Neural crest cell (in vitro differentiated cells): ENCODE measurements around the gene BRPF3. TPM values are rescaled to one million over a fixed set of nuclear protein-coding genes. Genes with fewer than 3 reads are reported as not detected.

Experiments used
- DNase-seq: peaks from one replicate; pipeline ENCODE4 v3.0.0; 2021; ENCODE audit warnings: low read depth, mixed read lengths, low spot score
- H3K27ac Mint-ChIP-seq: one replicate; pipeline ENCODE4 v1.8.0; 2021; ENCODE audit warnings: mild to moderate bottlenecking, mixed read lengths; ENCODE audit not compliant: unreplicated experiment
- H3K27me3 Mint-ChIP-seq: 2 replicates; pipeline ENCODE4 v1.8.0; 2021; ENCODE audit warnings: low read depth, mild to moderate bottlenecking, mixed read lengths
- H3K36me3 Mint-ChIP-seq: 2 replicates; pipeline ENCODE4 v1.8.0; 2021; ENCODE audit warnings: low read depth, mild to moderate bottlenecking, mixed read lengths
- H3K4me1 Mint-ChIP-seq: 2 replicates; pipeline ENCODE4 v1.8.0; 2021; ENCODE audit warnings: mixed read lengths
- H3K4me3 Mint-ChIP-seq: one replicate; pipeline ENCODE4 v1.8.0; 2021; ENCODE audit warnings: mild to moderate bottlenecking, mixed read lengths
- H3K9me3 Mint-ChIP-seq: 2 replicates; pipeline ENCODE4 v1.8.0; 2021; ENCODE audit warnings: mixed read lengths
- total RNA-seq: library from RNA; stranded (reverse); gene quantifications from 2 replicates; pipeline ENCODE4 v1.2.1, GENCODE V29; 2021
- TF ChIP-seq, protein P1 (sequence below): fragments of 200-600 bp; sonication (generic); conservative IDR thresholded peaks from 2 replicates; pipeline ENCODE4 v1.5.0; 2021; ENCODE audit warnings: antibody characterized with exemption, mild to moderate bottlenecking

BRPF3 gene
- total RNA-seq, 1 donor from 2014 or later: 57.3 TPM

DNA sequence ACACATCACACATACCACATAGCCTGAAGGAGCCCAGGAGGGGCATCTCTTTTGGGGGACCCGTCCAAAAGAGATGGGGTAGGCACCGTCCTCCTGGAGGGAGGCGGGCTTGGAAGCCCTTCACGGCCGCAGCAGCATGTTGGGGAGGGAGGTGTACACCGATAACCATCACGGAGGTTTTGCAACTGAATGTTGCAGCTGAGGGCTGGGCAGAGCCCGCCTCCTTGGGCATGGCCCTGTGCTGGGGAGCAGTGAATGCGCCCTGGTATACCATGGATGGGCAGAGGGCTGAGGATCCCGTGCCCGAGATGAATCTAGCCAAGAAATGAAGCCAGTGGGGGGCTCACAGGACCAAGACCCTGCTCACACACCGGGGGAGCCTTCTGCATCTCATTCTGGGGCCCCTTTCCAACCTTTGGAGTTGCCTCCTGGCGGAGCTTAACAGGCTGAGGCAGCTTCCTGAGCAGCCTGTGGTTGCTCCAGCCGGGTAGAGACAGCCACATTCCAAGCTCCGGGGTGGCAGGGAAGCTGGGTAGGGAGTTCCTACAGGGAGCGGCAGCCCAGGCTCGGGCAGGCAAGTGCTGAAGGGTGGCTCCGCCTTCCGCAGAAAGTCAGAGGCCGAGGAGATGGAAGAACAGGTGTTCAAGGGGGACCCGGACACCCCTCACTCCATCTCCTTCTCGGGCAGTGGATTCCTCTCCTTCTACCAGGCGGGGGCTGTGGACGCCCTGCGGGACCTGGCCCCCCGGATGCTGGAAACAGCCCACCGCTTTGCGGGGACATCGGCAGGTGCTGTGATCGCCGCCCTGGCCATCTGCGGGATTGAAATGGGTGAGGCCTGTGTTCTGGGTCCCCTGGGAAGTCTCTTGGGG is 73.5 kb downstream of the BRPF3 start, which contains the start of gene PNPLA1:
TSS of gene PNPLA1 (plus strand) at position 227 of the 872 bp plus-strand sequence. CDS start at position 627, 400 bp downstream.
- H3K27me3 Mint-ChIP-seq: peaks cover 22% of the 10 kb centered on the region
- no peak within 1 kb of the TSS for H3K4me3 Mint-ChIP-seq
- H3K36me3 Mint-ChIP-seq: no peaks in the 10 kb centered on the region
- no peaks in the 10 kb centered on the region for H3K4me1 Mint-ChIP-seq
- no peak for DNase-seq
- TF ChIP-seq, protein P1, sequence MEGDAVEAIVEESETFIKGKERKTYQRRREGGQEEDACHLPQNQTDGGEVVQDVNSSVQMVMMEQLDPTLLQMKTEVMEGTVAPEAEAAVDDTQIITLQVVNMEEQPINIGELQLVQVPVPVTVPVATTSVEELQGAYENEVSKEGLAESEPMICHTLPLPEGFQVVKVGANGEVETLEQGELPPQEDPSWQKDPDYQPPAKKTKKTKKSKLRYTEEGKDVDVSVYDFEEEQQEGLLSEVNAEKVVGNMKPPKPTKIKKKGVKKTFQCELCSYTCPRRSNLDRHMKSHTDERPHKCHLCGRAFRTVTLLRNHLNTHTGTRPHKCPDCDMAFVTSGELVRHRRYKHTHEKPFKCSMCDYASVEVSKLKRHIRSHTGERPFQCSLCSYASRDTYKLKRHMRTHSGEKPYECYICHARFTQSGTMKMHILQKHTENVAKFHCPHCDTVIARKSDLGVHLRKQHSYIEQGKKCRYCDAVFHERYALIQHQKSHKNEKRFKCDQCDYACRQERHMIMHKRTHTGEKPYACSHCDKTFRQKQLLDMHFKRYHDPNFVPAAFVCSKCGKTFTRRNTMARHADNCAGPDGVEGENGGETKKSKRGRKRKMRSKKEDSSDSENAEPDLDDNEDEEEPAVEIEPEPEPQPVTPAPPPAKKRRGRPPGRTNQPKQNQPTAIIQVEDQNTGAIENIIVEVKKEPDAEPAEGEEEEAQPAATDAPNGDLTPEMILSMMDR: no peak
- H3K9me3 Mint-ChIP-seq: no peaks in the 10 kb centered on the region
- no peak within 1 kb of the TSS for H3K27ac Mint-ChIP-seq

DNA sequence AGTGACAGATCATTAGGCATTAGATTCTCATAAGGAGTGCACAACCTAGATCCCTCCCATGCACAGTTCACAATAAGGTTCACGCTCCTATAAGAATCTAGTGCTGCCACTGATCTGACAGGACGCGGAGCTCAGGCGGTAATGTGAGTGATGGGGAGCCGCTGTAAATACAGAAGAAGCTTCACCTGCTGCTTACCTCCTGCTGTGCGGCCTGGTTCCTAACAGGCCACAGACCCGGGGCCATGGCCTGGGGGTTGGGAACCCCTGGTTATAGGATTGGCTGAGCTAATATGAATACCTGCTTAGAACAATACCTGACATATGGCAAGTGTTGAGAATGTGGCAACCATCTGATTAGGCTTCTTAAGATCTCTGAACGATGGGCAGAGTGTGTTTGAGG is 75.7 kb downstream of the BRPF3 start:
- Mint-ChIP-seq H3K4me1 (no peaks in the 10 kb centered on the region), H3K27ac (no peak overlapping the region), H3K36me3 (no peaks in the 10 kb centered on the region), H3K4me3 (no peak overlapping the region), H3K27me3 (peaks cover 25% of the 10 kb centered on the region), H3K9me3 (no peaks in the 10 kb centered on the region)
- TF ChIP-seq, protein P1: no peak
- DNase-seq: no peak

DNA sequence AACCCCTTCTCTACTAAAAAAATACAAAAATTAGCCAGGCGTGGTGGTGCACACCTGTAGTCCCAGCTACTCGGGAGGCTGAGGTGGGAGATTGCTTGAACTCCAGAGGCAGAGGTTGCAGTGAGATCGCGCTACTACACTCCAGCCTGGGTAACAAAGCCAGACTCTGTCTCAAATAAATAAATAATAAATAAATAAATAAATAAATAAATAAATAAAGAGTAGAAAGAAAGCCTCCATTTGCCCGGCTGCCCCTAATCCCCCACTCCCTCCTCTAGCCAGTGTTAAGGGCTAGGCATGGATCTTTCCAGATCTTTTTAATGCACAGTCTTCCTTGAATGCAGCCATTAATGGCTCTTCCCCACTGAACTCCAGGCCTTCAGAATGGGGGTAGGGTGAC is 76.5 kb downstream of the BRPF3 start:
- no peaks in the 10 kb centered on the region for H3K36me3 Mint-ChIP-seq

DNA sequence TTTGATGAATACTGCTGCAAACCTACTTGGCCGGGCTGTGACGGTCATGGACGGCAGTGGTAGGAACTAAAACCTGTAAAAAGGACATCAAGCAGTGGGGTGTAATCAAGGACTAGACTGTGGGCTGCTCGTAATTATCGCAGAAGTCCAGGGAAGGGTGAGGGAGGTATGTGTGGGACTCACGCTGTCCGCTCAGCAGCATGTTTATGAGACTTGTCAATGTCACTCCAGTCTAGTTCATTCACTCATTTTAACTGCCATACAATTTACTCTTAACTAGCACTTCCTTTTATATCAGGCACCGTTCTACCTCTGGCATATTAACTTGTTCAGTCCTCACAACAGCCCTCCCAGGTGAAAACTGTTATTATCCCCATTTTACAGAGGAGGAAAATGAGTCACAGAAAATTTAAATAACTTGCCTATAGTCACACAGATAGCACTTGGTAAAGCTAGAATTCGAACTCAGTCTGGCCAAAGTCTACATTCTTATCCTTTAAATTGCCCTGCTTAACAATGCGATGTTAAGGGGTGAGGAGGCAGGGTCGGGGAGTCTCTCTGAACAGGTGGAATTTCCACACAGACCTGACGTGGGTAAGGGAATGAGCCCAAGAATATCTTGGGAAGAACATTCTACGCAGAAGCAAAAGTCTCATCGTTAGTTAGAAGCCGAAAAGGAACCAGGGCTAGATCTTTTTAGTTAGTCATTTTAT is 77.4 kb downstream of the BRPF3 start:
- peaks cover 34% of the 10 kb centered on the region for H3K27me3 Mint-ChIP-seq
- DNase-seq: no peak
- no peak overlapping the region for H3K4me3 Mint-ChIP-seq
- H3K27ac Mint-ChIP-seq: no peak overlapping the region
- no peaks in the 10 kb centered on the region for H3K36me3 Mint-ChIP-seq
- H3K4me1 Mint-ChIP-seq: no peaks in the 10 kb centered on the region
- TF ChIP-seq, protein P1: no peak
- H3K9me3 Mint-ChIP-seq: no peaks in the 10 kb centered on the region

More for the DNA sequence above, 76.5 kb downstream of the BRPF3 start:
- no peaks in the 10 kb centered on the region for H3K9me3 Mint-ChIP-seq
- TF ChIP-seq, protein P1: no peak
- H3K27me3 Mint-ChIP-seq: peaks cover 28% of the 10 kb centered on the region
- no peak for DNase-seq
- no peak overlapping the region for H3K4me3 Mint-ChIP-seq
- H3K27ac Mint-ChIP-seq: no peak overlapping the region
- H3K4me1 Mint-ChIP-seq: no peaks in the 10 kb centered on the region

DNA sequence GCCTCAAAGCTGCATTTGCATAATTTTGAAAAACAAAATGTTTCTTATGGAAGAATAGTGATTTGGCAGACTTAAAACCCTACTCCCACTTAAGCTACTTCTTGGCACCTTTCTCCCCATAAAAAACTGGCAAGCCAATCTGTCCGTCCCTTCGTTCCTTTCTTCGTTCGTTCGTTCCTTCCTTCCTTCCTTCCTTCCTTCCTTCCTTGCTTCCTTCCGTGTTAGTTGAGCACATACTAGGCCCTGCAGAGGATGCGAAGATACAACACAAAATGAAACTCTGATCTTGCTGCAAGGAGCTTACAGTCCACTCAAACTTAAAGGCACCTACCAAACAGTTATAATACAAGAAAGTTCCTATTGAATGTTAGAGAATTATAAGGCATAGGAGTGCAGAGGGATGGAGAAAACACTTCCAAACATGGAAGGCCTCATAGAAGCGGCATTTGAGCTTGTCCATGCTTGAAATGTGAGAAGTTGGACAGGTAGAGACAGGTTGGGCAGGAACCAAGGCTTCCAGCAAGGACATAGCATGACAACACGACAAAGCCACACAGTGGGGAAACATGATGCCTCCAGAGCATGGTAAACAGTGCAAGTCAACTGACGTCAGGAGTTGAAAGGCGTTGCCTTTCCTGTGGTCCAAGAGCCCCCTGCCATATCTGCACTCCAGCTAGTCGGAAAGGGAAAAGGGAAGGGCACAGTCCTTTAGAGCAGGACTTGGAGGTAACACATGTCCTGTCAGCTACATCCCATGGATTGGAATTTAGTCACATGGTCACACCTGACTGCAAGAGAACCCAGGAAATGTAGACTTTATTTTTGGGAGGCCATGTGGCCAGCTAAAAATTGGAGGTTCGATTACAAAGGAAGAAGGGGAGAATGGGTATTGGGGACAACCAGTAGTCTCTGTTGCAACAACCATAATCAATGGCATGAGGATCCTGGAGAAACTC is 80.3 kb downstream of the BRPF3 start:
- no peaks in the 10 kb centered on the region for H3K4me1 Mint-ChIP-seq
- H3K36me3 Mint-ChIP-seq: no peaks in the 10 kb centered on the region
- H3K4me3 Mint-ChIP-seq: no peak overlapping the region
- H3K27me3 Mint-ChIP-seq: peaks cover 51% of the 10 kb centered on the region
- TF ChIP-seq, protein P1: no peak
- no peak for DNase-seq
- H3K27ac Mint-ChIP-seq: no peak overlapping the region
- no peaks in the 10 kb centered on the region for H3K9me3 Mint-ChIP-seq
